ENCODE data around the gene DCAF12.
"Not testable (repeated sequence)": the region's sequence is repeated elsewhere in the genome, so short reads cannot be mapped to it uniquely, and the experiment has no call there.

The DCAF12 gene

DNA sequence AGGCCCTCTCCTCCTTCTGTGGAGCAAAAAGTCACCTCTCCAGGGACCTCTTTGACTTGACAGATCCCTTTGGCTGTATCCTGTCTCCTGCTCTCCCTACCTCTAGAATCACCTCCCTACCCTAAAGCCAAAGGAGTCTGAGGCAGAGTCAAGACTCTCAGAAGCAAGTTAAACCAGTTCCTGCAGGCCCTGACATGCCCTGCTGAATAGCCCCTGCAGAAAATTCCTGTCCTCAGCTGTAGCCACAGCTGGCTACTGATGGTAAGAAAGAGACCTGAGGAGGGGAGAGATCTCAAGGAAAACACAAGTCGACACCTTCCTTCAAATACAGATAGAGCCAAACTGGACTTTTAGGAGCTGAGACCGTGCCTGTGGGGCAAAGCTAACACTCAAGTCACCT lies 54.1 kb downstream of the DCAF12 start:
- Mint-ChIP-seq H3K27ac (no peak overlapping the region), H3K9me3 (no peaks in the 10 kb centered on the region)
- intact Hi-C loops (cut with micrococcal nuclease), result no loop called here

DNA sequence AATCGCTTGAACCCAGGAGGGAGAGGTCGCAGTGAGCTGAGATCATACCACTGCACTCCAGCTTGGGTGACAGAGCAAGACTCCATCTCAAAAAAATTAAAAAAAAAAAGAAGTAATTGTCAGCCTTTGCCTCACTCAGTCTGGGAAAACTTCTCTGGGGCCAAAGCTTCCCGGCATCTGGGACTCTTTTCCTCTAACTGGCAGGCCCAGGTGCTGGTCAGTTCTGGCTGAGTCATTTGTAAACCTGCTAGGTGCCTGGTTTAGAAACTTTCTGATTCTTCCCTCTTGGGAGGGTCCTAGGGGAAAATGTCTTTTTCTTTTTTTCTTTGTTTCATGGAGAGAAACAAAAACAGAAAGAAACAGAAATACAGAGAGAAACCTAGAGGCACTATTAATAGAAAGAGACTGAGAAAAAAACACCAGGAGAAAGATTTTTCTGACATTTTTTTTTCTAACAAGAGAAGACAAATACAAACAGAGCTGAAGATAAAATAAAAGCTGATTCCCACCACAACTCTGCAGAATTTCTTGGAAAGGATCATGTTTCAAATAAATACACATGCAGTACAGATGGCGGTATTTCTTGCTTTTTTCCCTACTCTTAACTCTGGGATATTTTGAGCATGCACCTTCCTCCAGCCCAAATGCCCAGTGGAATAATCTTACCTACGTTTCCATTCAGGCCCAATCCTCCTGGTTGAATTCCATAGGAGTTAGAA lies 55.7 kb downstream of the DCAF12 start:
- intact Hi-C loops (cut with micrococcal nuclease), result no loop called here
- no peak overlapping the region for H3K27ac Mint-ChIP-seq
- peaks cover 5% of the 10 kb centered on the region for H3K4me1 Mint-ChIP-seq (ENCODE audit: low read depth)
- H3K4me3 Mint-ChIP-seq, result no peak overlapping the region
- no peaks in the 10 kb centered on the region for H3K36me3 Mint-ChIP-seq (ENCODE audit: low read depth)
- H3K27me3 Mint-ChIP-seq, result no peaks in the 10 kb centered on the region
- H3K9me3 Mint-ChIP-seq, result no peaks in the 10 kb centered on the region

More for the DNA sequence above, 54.1 kb downstream of the DCAF12 start:
- Mint-ChIP-seq H3K4me1 (ENCODE audit: low read depth) (peaks cover 5% of the 10 kb centered on the region), H3K27me3 (no peaks in the 10 kb centered on the region), H3K4me3 (no peak overlapping the region), H3K36me3 (ENCODE audit: low read depth) (no peaks in the 10 kb centered on the region)

DNA sequence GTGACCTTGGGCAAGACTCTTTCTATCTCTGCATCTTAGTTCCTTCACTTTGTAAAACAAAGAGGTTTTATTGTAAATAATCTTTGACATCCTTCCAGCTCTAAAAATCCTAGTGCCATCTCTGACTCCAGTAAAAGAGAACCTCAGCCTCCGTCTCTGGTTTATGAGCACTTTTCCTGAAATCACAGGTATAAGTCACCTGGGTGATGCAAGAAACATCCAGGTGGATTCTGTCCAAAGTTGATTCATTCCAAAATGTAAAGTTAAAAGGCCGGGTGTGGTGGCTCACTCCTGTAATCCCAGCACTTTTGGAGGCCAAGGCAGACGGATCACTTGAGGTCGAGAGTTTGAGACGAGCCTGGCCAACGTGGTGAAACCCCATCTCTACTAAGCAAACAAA lies 56.7 kb downstream of the DCAF12 start:
- Mint-ChIP-seq H3K4me1 (ENCODE audit: low read depth) (peaks cover 5% of the 10 kb centered on the region), H3K4me3 (no peak overlapping the region), H3K9me3 (no peaks in the 10 kb centered on the region), H3K27me3 (no peaks in the 10 kb centered on the region), H3K27ac (no peak overlapping the region), H3K36me3 (ENCODE audit: low read depth) (no peaks in the 10 kb centered on the region)
- intact Hi-C loops (cut with micrococcal nuclease), result no loop called here

DNA sequence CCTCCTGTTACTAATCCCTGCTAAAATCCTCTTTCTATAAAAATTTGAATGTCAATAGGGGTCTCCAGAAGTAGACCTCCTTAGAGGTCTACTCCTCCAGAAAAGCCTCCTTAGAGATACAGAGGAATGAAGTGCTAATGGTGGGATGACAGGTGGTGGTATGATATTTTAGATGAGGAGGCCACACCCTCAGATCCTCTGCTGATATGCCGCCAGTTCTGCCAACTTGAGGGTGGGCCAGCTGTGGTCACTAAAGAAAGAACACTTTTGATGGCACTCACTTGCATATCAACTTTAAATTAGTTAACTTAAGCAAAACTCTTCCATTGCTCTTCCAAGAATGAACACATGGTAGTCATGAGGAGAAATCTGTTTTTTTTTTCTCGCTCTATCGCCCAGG lies 61.0 kb downstream of the DCAF12 start:
- intact Hi-C loops (cut with micrococcal nuclease), result no loop called here
- Mint-ChIP-seq H3K36me3 (ENCODE audit: low read depth) (no peaks in the 10 kb centered on the region), H3K4me1 (ENCODE audit: low read depth) (no peaks in the 10 kb centered on the region), H3K27me3 (no peaks in the 10 kb centered on the region), H3K27ac (no peak overlapping the region), H3K9me3 (no peaks in the 10 kb centered on the region), H3K4me3 (no peak overlapping the region)

DNA sequence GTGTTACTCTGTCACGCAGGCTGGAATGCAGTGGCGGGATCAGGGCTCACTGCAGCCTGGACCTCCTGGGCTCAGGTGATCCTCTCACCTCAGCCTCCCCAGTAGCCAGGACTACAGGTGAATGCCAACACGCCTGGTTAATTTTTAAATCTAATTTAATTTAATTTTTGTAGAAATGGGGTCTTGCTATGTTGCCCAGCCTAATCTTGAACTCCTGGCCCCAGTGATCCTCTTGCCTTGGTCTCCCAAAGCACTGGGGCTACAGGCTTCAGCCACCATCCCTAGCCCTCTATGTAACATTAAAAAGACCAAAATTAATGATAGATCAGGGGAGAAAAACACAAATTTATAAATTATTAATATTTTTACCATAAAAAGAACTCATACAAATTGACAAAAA lies 66.5 kb downstream of the DCAF12 start:
- no peaks in the 10 kb centered on the region for H3K36me3 Mint-ChIP-seq (ENCODE audit: low read depth)
- H3K9me3 Mint-ChIP-seq, result no peaks in the 10 kb centered on the region
- H3K4me3 Mint-ChIP-seq, result no peak overlapping the region
- H3K27me3 Mint-ChIP-seq, result peaks cover 3% of the 10 kb centered on the region
- intact Hi-C loops (cut with micrococcal nuclease), result no loop called here
- no peak overlapping the region for H3K27ac Mint-ChIP-seq
- H3K4me1 Mint-ChIP-seq (ENCODE audit: low read depth), result no peaks in the 10 kb centered on the region

DNA sequence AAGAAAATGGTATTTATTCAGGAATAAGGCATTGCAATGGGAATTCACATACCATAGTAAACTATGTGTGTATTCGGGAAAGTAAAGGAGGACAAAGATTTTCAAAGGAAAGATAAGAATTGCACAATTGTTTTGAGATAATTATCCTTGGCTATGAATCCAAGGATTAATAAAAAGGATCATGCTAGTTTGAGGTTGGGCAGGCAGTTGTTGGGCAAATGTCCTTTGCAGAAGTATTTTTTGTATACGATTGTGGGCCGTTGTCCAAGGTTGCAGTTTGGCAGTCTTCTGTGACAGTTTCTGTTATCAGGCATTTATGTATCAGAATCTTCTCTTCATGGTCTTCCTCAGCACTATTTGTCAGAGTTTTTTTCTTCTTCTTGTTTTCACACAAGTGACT lies 67.2 kb downstream of the DCAF12 start:
- intact Hi-C loops (cut with micrococcal nuclease), result no loop called here
- no peaks in the 10 kb centered on the region for H3K9me3 Mint-ChIP-seq

DNA sequence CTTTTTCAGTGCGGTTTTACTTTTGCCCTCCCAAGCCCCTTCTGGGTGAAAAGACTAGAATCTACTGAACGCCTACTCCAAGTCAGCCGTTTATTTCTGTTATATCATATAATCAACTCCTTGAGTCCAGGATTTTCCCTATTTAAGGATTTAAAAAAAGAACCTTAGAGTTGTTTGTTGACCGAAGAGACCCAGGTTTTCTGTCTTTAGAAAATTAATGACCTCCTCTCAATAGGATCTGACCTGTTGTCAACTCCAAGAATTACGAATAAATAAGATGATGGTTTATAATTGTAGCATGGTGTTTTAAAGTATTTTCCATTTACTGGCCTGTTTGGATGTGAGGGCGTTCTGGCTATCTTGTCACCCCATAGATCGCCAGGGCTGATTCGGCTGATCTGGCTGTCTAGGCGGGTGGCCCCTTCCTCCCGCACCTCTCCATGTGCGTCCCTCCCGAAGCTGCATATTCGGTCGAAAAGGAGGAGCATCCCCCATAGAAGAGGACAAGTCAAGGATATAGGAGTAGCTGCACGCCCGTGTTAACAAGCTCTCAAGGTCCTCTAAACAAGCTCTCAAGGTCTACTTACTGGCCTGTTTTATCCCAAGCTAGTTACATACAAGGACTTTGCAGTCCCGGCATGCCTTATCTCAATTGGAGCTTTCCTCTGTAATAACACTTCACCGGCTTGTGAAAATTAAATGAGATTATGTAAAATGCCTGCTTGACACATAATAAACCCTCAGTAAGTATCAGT lies 76.7 kb downstream of the DCAF12 start:
- intact Hi-C loops (cut with micrococcal nuclease), result loop anchor here (2.0 kb wide), 1 partner anchor 77 kb away; the partner anchor contains the start of gene DCAF12
- Mint-ChIP-seq H3K36me3 (ENCODE audit: low read depth) (peaks cover 14% of the 10 kb centered on the region), H3K4me3 (peak overlapping the region; percentile 89), H3K27me3 (no peaks in the 10 kb centered on the region), H3K9me3 (no peaks in the 10 kb centered on the region), H3K4me1 (ENCODE audit: low read depth) (peaks cover 38% of the 10 kb centered on the region), H3K27ac (peak overlapping the region; percentile 100)

More for the DNA sequence above, 67.2 kb downstream of the DCAF12 start:
- Mint-ChIP-seq H3K27ac (no peak overlapping the region), H3K27me3 (peaks cover 3% of the 10 kb centered on the region), H3K36me3 (ENCODE audit: low read depth) (no peaks in the 10 kb centered on the region), H3K4me1 (ENCODE audit: low read depth) (no peaks in the 10 kb centered on the region), H3K4me3 (no peak overlapping the region)

DNA sequence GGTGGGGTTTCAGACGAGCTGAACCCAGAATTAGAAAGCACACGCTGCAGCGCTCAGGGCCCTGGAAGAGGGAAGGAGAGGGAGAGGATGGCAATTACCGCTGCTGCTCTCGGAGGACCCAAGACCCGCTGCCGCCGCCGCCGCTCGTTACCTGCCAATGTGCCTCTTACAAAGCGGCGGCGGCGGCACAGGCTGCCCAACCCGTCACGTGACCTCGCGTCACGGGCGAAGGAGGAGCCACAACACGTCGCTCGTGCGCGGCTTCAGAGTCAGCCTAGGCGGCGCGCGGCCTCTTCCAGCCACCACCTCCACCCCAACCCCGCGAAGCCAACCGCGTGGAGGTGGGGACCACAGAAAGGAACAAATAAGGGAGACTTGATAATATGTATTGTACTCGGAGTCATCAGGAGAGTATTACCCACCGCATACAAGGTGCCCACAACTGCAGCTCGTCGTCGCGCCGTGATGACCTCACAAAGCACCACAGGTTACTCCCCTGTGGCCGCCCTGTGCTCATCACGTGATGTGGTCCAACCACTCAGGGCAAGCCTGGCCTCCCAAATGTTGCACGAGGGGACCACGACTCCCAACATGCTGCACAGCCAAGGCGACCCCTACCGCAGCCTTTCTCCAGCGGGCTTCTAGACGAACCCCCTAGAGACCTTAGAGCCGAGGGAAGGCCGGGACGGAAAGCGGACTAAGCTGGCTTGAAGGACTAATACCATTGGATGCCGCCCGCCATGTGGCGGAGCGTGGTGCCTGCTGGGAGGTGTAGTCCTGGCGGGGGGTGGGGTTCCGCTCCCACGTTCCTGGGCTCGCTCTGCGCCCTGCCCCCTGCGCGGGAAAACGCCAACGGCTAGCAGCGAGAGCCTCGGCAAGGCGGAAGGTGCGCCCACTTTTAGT lies 77.5 kb downstream of the DCAF12 start, which contains the start of gene UBAP2:
UBAP2 (minus strand) TSS at position 161 of the 903 bp plus-strand sequence. CDS start 31,739 bp downstream, outside the sequence.
- intact Hi-C loops (cut with micrococcal nuclease), result loop anchor here (2.0 kb wide), 1 partner anchor 78 kb away; the partner anchor contains the start of gene DCAF12
- H3K27me3 Mint-ChIP-seq, result no peaks in the 10 kb centered on the region
- no peaks in the 10 kb centered on the region for H3K9me3 Mint-ChIP-seq
- H3K36me3 Mint-ChIP-seq (ENCODE audit: low read depth), result peaks cover 19% of the 10 kb centered on the region
- peaks cover 38% of the 10 kb centered on the region for H3K4me1 Mint-ChIP-seq (ENCODE audit: low read depth)
- peak within 1 kb of the TSS; percentile 89 for H3K4me3 Mint-ChIP-seq
- H3K27ac Mint-ChIP-seq, result peak within 1 kb of the TSS; percentile 100

DNA sequence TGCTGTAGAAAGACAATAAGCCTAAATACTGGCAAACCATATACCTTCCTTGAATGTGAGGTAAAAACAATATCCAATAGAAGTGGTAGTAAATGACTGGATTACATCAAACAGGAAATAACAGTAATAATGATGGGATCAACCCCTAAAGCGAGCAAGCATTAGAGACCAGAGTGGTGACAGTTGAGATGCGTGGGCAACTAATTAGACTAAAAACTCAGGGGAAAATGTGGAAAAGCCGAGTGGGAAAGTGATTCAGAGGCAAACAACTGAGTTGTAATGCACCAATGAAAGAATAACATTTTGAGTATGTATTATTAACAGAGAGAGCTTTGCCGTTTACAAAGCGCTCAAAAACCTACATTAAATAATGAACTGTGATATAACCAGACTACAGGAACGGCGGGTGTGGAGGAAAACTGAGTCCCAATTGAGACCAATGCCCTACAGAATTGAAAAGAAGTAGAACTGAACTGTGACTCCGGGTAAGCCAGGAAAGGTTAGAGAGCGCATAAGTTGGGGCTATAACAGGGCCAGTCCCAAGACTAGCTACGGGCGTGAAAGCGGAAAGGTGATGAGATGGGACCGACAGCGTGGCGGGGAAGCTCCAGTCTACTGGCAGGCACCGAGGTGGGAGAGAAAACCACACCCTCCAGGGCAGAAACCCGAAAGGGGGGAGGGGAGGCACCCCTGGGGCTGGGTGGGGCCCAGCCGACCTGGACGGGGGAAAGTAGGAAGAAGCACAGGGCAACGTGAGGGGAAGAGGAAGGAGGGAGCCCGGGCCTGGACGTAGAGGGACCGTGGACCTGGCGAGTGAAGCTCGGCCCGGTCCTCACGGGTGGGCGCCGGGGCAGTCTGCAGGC lies 78.4 kb downstream of the DCAF12 start:
- Mint-ChIP-seq H3K9me3 (no peaks in the 10 kb centered on the region), H3K4me3 (peak overlapping the region; percentile 89), H3K27me3 (no peaks in the 10 kb centered on the region), H3K27ac (peak overlapping the region; percentile 100), H3K36me3 (ENCODE audit: low read depth) (peaks cover 21% of the 10 kb centered on the region), H3K4me1 (ENCODE audit: low read depth) (peaks cover 38% of the 10 kb centered on the region)
- intact Hi-C loops (cut with micrococcal nuclease), result loop anchor here (2.0 kb wide), 1 partner anchor 79 kb away; the partner anchor contains the start of gene DCAF12

DNA sequence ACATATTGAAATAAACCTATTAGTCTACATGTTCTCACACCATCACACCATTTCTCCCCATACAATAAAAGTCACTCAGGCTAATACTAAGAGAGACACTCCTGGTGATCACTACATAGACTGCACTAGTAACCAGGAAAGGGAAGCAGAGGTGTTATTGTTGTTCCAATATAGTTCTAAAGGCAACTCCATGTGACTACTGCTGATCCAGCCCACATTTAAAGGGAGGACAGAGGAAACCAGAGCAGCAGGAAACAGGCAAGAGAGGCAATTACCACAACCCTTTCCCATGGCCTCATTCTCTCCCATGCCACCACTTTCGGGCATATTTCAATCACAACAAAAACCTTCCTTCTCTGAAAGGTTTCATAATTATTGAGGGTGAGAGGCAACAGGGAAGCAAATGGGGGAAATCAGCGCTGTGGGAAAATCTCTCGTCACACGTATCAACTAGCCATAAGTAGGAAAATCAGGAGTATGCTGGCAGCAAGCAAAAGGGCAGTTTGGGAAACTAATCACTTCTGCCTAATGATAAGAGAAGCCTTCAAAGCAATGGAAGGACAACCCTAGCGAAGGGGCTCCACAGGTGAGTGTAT lies 79.6 kb downstream of the DCAF12 start:
- Mint-ChIP-seq H3K27ac (peak overlapping the region; percentile 48), H3K4me3 (peak overlapping the region; percentile 49), H3K4me1 (ENCODE audit: low read depth) (peaks cover 38% of the 10 kb centered on the region), H3K36me3 (ENCODE audit: low read depth) (peaks cover 24% of the 10 kb centered on the region), H3K9me3 (no peaks in the 10 kb centered on the region), H3K27me3 (no peaks in the 10 kb centered on the region)
- intact Hi-C loops (cut with micrococcal nuclease), result no loop called here

DNA sequence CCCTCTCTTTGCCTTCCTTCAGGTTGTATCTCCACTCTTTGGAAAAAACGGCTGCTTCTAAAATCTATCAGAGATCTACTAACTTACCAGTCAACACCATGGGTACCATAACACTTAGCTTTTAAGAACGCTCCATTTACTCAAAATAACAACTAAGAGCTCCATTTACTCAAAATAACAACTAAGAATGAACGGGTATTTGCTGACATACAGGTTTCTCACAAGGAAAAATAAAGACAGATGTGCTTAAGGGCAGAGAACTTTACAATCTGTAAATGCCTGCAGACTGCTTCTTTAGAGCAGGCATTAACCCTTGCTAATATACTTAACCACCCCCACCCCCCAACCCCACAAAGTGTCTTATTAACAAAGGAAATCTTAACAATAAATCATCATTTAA lies 80.6 kb downstream of the DCAF12 start:
- H3K36me3 Mint-ChIP-seq (ENCODE audit: low read depth), result peaks cover 32% of the 10 kb centered on the region
- H3K27me3 Mint-ChIP-seq, result no peaks in the 10 kb centered on the region
- H3K27ac Mint-ChIP-seq, result no peak overlapping the region
- H3K4me3 Mint-ChIP-seq, result no peak overlapping the region
- peaks cover 38% of the 10 kb centered on the region for H3K4me1 Mint-ChIP-seq (ENCODE audit: low read depth)
- H3K9me3 Mint-ChIP-seq, result no peaks in the 10 kb centered on the region
- intact Hi-C loops (cut with micrococcal nuclease), result no loop called here

DNA sequence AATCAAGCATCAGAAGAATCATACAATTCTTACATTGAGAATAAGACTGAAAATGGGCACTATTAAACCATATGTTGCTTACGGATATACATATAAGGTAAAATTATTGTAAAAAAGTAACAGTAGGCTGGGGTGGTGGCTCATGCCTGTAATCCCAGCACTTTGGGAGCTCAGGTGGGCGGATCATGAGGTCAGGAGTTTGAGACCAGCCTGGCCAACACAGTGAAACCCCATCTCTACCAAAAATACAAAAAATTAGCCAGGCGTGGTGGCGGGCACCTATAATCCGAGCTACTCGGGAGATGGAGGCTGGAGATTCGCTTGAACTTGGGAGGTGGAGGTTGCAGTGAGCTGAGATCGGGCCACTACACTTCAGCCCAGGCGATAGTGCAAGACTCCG lies 84.4 kb downstream of the DCAF12 start:
- H3K9me3 Mint-ChIP-seq; H3K4me3 Mint-ChIP-seq; intact Hi-C loops (cut with micrococcal nuclease); H3K27ac Mint-ChIP-seq; H3K27me3 Mint-ChIP-seq: not testable (repeated sequence)
- Mint-ChIP-seq H3K36me3 (ENCODE audit: low read depth) (peaks cover 41% of the 10 kb centered on the region), H3K4me1 (ENCODE audit: low read depth) (peaks cover 16% of the 10 kb centered on the region)

DNA sequence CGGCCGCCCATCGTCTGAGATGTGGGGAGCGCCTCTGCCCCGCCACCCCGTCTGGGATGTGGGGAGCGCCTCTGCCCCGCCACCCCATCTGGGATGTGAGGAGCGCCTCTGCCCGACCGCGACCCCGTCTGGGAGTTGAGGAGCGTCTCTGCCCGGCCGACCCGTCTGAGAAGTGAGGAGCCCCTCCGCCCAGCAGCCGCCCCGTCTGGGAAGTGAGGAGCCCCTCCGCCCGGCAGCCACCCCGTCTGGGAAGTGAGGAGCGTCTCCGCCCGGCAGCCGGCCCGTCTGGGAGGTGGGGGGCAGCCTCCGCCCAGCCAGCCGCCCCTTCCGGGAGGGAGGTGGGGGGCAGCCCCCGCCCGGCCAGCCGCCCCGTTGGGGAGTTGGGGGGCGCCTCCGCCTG lies 87.6 kb downstream of the DCAF12 start:
- H3K27me3 Mint-ChIP-seq; H3K4me1 Mint-ChIP-seq (ENCODE audit: low read depth); H3K9me3 Mint-ChIP-seq; intact Hi-C loops (cut with micrococcal nuclease); H3K27ac Mint-ChIP-seq; H3K4me3 Mint-ChIP-seq: not testable (repeated sequence)
- peaks cover 39% of the 10 kb centered on the region for H3K36me3 Mint-ChIP-seq (ENCODE audit: low read depth)
